Astrocyte of the spinal cord (primary cell): ENCODE measurements around the gene ZNF628.
A peak's percentile ranks its signal among the peaks of the same experiment; 100 is the strongest.
"Not testable (repeated sequence)": the region's sequence is repeated elsewhere in the genome, so short reads cannot be mapped to it uniquely, and the experiment has no call there.

ENCODE experiments used
- DNase-seq: peaks from one replicate; pipeline ENCODE4 v3.0.0; 2011; ENCODE audit warnings: low read depth, low spot score
- H3K4me3 ChIP-seq: 2 replicates; pipeline ENCODE4 v1.5.1; 2011; ENCODE audit warnings: low read depth, mild to moderate bottlenecking, low read length, moderate library complexity
- in situ Hi-C: cut with HindIII; loops from 2 replicates; pipeline ENCODE4 v1.10.0; 2017; ENCODE audit warnings: low sequenced_read_pairs
- TF ChIP-seq, protein P1 (sequence below): IDR thresholded peaks from 2 replicates; pipeline ENCODE4 v1.5.1; 2012; ENCODE audit warnings: low read depth, mild to moderate bottlenecking, low read length, inconsistent platforms

ZNF628 gene

DNA sequence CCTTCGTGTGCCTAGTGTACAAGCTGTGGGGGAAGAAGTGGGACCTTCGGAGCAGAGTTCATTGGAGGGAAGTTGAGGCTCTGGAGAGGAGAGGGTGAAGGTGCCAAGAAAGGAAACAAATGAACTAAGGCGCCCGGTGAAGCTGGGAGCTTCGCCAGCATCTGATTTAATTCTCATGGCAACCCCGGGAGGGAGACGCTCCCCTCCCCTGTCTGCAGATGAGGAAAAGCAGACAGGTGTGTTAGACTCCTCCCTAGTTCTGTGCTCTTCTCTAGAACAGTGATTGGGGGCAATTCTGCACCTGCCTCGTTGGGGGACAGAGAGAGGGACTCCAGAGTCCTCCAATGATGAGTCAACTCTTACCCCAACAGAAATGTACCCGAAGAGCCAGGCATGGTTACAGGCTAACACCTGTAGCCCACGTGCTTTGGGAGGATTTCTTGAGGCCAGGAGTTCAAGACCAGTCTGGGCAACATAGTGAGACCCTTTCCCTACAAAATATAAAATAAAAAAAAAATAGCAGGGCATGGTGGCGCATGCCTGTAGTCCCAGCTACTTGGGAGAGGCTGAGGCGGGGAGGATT, 16.0 kb downstream of the ZNF628 start:
- TF ChIP-seq, protein P1, sequence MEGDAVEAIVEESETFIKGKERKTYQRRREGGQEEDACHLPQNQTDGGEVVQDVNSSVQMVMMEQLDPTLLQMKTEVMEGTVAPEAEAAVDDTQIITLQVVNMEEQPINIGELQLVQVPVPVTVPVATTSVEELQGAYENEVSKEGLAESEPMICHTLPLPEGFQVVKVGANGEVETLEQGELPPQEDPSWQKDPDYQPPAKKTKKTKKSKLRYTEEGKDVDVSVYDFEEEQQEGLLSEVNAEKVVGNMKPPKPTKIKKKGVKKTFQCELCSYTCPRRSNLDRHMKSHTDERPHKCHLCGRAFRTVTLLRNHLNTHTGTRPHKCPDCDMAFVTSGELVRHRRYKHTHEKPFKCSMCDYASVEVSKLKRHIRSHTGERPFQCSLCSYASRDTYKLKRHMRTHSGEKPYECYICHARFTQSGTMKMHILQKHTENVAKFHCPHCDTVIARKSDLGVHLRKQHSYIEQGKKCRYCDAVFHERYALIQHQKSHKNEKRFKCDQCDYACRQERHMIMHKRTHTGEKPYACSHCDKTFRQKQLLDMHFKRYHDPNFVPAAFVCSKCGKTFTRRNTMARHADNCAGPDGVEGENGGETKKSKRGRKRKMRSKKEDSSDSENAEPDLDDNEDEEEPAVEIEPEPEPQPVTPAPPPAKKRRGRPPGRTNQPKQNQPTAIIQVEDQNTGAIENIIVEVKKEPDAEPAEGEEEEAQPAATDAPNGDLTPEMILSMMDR, result no peak
- no peak overlapping the region for H3K4me3 ChIP-seq
- DNase-seq, result no peak
- in situ Hi-C loops, result no loop called here

DNA sequence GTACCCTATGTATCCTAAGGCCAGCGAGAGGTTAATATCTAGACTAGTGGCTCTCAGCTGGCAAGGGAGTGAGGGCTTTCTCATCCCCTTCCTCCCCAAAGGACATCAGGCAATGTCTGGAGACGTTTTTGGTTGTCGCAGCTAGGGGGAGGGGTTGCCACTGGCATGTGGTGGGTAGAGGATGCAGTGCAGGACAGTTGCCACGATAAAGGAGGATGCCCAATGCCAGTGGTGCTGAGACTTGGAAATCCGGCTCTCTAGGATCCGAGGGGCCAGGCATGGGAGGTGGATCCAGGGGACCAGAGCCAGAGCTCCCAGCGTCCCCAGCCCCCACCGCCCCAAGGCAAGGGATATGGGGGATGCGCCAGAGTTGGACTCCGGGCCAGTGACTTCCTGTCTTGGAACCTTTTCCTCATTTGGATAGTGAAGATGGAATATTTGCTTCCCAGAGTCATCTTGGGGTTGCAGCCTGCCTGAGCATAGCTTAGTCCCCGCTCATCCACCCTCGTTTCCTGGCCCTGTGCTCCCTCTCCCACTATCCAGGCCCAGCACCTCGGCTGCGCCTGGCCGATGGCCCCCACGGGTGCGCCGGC, 16.7 kb downstream of the ZNF628 start:
- no peak overlapping the region for H3K4me3 ChIP-seq
- TF ChIP-seq, protein P1, result no peak
- no peak for DNase-seq
- in situ Hi-C loops, result no loop called here

- no peak for DNase-seq
- TF ChIP-seq, protein P1, result no peak
- in situ Hi-C loops, result no loop called here
- no peak overlapping the region for H3K4me3 ChIP-seq
Measured at GRCh38 chr19:55493645-55494171, 17.3 kb downstream of the ZNF628 start.

DNA sequence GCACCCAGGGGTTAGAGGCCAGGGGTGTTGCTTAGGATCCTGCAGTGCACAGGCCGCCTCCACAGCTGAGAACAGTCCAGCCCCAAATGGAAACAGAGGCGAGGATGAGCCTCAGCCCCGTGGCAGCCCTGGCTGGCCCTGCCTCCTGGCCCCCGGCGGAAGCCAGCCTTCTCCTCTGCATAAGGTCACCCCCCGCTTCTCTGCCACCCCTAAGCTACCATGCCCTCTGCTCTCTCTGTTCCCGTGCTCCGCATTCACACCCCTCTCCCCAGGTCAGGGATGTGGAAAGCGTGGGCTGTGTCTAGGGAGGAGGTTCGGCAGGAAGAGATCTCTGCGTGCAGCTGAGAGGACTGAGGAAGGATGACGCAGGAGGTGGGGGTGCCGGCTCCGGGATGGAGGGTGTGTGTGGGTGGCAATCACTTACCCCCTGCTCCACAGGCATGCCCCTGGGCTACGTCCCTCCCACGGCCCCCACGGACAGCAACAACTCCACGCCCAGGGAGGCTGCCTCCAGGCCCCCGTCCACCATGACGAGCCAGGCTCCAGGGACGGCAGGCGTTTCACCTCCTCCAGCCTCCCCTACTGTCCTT, 17.9 kb downstream of the ZNF628 start:
- in situ Hi-C loops, result no loop called here
- TF ChIP-seq, protein P1, result no peak
- DNase-seq, result peak; percentile 41
- peak overlapping the region; percentile 12 for H3K4me3 ChIP-seq

GRCh38 chr19:55495646-55496349, 19.4 kb downstream of the ZNF628 start:
- TF ChIP-seq, protein P1, result no peak
- in situ Hi-C loops, result no loop called here
- no peak for DNase-seq
- H3K4me3 ChIP-seq, result no peak overlapping the region

GRCh38 chr19:55496820-55497219, 20.4 kb downstream of the ZNF628 start:
- H3K4me3 ChIP-seq, DNase-seq, in situ Hi-C loops: not testable (repeated sequence)

DNA sequence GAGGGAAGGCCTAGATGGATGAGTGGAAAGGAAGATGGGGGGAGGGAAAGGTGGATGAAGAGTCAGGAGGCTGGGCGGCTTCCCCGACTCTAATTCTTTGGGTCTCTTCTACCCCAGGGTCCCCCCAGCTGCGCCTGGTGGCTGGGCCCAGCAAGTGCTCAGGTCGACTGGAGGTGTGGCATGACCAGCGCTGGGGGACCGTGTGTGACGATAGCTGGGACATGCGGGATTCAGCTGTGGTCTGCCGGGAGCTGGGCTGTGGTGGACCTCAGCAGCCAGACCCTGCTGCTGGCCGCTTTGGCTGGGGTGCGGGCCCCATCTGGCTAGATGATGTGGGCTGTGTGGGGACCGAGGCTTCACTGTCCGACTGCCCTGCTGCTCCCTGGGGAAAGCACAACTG, 21.3 kb downstream of the ZNF628 start:
- no peak for DNase-seq
- TF ChIP-seq, protein P1, result no peak
- no peak overlapping the region for H3K4me3 ChIP-seq
- in situ Hi-C loops, result no loop called here
